Muscle of arm (tissue), 12 donors: ENCODE measurements around the gene SNTG2. TPM values are rescaled to one million over a fixed set of nuclear protein-coding genes. Genes with fewer than 3 reads are reported as not detected.
"Not testable (repeated sequence)": the region's sequence is repeated elsewhere in the genome, so short reads cannot be mapped to it uniquely, and the experiment has no call there.

Source experiments
- DNase-seq: peaks from one replicate; pipeline ENCODE4 v3.0.0-alpha.2; 2013
- polyA plus RNA-seq, 12 donors: library from polyadenylated mRNA; unstranded; fragments of 120-200 nt; gene quantifications; one replicate each; pipeline ENCODE4 v1.2.1, GENCODE V29; 2013; ENCODE audit not compliant: insufficient read length in 12 of 12

The SNTG2 gene
- polyA plus RNA-seq, 12 donors, result 0.13 to 0.70 (median 0.31) TPM; not detected in 3

DNA sequence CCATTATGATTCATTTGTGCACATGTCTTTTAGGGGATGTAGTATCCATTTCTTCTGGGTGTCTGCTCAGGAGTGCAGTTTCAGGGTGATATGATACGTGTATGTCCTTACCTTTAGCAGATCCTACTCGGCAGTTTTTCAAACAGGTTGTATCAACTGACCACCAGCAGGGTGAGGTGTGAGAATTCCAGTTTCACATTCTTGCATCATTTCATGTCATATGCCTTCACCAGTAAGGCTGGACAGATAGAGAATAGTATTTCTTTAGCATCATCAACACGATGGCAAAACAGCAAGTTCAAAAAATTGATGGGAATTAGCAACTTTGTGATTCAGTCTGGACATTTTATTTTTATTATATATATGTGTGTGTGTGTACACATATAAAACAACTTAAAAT lies 232.7 kb downstream of the SNTG2 start:
- no peak for DNase-seq

- no peak for DNase-seq
Measured at GRCh38 chr2:1186421-1186820, 235.8 kb downstream of the SNTG2 start.

DNA sequence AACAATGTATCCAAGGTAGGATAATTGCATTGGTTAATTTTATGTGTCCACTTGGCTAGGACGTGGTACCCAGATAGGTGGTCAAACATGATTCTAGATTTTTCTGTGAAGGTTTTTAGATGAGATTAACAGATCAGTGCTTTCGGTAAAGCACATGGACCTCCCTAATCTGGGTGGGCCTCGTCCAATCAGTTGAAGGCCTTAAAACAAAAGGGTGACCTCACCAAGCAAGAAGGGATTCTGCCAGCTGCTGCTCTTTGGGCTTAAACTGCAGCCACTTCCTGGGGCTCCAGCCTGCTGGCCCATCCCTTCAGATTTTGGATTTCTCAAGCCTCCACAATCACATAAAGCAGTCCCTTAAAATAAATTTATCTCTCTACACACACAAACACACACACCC lies 236.5 kb downstream of the SNTG2 start:
- DNase-seq, result no peak

DNA sequence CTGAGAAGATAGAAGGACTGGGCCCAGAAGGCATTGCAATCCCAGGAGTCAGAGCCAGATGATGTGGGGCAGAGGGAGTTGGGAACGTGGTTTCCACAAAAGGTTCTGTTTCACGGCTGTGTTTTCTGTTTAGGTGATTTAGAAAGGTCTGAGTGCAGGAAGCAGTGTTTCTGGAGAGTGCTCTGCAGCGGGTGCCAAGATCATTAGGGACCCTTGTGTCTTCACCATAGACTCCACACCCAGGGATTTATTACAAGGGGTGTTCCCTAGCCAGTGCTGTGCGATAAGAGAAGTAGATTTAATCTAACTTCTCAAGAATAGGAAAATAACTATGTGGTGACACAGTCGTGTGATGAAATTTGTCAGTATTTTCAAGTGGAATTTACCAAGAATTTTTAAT lies 241.5 kb downstream of the SNTG2 start:
- no peak for DNase-seq

DNA sequence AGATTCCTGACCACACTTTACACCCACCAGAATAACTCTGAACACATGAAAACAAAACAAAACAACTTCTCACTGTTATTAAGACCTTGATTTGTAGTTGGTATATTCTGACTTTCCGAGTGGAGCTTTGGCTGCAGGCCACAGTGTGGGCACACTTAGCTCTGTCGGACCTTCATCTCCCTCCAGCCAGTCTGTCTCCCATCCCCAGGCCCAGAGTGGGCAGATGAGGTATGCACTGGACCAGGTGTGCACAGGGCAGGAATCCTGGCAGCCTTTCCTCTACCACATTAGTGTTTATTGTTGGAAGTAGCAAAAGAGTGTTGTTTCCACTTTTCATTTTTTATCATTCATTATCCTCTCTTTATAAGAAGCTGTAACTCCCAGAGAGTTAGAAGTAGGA lies 243.2 kb downstream of the SNTG2 start:
- no peak for DNase-seq

- no peak for DNase-seq
Measured at GRCh38 chr2:1203772-1204171, 253.1 kb downstream of the SNTG2 start.

DNA sequence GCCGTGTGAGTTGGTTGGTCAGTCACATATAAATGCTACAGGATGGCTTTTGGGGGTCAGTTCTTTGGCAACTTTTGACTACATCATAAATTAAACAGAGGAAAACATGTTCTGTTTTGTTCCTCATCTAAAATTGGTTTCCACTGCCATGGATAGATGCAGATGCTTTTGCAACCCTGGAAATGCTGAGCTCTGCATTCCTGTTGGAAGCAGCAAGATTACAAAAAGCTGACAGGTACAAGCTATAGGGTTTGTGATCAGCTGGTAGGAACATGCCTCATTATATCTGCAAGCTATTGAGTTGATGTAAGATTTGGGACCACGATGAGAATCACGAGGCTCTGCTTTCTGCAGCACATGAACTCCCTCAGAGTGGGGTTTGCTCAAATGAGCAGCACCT lies 255.2 kb downstream of the SNTG2 start:
- no peak for DNase-seq

DNA sequence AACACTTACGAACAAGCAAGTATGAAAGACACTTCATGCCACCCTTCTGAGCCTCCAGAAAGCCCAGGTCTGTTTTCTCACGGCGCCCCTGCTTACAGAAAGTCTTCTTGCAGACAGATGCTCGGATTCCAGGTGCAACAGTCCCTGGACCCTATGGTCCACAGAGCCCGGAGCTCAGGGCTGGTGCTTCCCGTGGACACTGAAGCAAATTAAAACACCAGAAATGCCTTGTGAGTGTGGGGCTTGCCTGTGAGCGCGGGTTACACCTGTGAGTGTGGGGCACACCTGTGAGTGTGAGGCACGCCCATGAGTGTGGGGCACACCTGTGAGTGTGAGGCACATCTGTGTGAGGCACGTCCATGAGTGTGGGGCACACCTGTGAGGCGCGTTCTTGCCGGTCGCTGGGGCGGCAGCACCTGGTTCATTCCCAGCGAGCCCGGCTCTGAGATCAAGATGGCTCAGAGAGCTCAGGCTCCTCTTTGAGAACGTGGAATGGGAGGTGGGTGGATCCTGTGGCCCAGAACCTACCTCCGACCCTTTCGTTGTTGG lies 257.4 kb downstream of the SNTG2 start:
- no peak for DNase-seq

GRCh38 chr2:1208522-1208921 lies 257.9 kb downstream of the SNTG2 start:
- DNase-seq, result no peak

GRCh38 chr2:1209246-1209645 lies 258.6 kb downstream of the SNTG2 start:
- DNase-seq, result no peak

DNA sequence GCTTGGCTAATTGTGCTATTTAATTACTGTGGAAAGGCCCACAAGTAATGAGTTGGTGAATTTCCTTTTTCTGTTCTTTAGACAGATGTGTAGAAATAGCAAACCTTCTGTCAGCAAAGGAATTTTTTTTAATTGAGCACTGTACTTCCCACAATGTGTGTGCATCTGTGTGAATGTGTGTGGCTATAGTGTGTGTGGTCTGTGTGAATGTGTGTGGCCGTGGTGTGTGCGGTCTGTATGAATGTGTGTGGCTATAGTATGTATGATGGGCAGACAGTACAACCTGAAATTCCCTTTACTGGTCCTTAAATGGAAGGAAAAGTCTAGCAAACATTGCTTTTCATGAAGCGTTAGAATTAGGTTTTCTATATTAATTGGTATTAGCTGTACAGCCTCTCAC lies 259.1 kb downstream of the SNTG2 start:
- no peak for DNase-seq

GRCh38 chr2:1210352-1210751 lies 259.7 kb downstream of the SNTG2 start:
- DNase-seq, result no peak

DNA sequence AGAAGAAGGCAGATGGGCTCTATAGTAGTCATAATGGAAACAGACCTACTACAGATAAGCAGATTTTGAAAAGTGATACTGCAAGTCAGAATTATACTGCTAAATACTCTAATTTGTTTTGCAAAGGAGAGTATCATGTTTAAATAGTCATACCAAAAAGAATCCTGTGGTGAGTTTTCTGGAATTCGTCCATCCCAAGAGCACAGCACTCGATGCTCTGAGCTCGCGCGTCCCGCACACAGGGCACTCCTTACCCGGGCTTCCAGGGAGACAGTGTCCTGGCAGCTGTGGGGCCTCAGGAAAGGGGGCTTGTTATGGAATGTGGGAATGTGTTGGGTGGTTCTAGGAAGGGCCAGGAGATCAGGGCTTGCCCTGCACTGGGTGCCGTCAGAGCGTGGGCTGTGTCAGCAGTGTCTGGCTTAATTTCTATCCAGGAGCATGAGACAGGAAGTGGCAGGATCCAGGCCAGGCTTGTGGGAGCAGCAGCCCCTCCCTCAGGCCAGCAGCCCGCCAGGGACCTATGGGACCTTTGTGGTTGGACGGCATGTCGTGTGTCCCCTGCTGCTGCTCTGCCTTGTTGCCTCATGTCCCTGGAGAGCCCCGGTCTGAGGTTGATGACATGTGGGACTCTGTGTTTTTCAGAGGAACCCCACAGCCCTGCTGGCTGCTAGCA lies 269.4 kb downstream of the SNTG2 start:
- no peak for DNase-seq

DNA sequence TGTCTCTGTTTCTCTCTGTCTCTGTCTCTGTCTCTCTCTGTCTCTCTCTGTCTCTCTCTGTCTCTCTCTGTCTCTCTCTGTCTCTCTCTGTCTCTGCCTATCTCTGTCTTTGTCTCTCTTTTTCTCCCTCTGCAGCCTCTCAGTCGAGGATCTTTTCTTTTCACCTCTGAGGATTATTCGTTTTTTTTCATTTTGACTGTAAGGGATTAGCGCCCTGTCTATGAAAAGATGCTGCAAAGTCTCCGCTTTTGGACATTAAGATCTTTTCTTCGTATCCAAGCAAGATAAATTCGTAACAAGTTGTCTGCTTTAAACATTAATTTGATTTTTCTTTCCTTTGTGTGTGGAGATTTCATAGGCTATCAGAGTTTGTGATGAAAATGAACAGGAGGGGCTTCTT lies 271.4 kb downstream of the SNTG2 start:
- no peak for DNase-seq

DNA sequence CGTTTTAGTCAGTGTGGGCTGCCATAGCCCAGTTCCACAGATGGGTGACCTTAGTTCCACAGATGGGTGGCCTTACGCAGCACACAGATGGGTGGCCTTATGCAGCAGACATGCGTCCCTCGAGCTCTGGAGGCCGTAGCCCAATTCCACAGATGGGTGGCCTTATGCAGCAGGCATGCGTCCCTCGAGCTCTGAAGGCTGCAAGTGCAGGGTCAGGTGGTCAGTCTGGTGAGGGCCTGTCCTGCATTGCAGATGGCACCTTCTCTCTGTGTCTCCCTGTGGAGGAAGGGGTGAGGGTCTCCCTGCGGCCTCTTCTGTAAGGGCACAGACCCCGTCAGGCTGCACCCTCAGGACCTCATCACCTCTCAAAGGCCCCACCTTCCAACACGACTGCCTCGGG lies 273.1 kb downstream of the SNTG2 start:
- no peak for DNase-seq

- DNase-seq, result no peak
Measured at GRCh38 chr2:1224901-1225300, 274.3 kb downstream of the SNTG2 start.

GRCh38 chr2:1226766-1227165 lies 276.1 kb downstream of the SNTG2 start:
- no peak for DNase-seq

GRCh38 chr2:1227274-1227900 lies 276.7 kb downstream of the SNTG2 start:
- DNase-seq, result peak; percentile 26

DNA sequence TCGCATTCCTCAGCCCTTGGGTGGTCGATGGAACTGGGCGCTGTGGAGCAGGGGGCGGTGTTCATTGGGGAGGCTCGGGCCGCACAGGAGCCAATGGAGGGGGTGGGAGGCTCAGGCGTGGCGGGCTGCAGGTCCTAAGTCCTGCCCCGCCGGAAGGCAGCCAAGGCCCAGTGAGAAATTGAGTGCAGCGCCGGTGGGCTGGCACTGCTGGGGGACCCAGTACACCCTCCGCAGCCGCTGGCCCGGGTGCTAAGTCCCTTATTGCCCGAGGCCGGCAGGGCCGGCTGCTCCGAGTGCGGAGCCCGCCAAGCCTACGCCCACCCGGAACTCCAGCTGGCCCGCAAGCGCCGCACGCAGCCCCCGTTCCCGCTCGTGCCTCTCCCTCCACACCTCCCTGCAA lies 278.9 kb downstream of the SNTG2 start:
- DNase-seq, result not testable (repeated sequence)

DNA sequence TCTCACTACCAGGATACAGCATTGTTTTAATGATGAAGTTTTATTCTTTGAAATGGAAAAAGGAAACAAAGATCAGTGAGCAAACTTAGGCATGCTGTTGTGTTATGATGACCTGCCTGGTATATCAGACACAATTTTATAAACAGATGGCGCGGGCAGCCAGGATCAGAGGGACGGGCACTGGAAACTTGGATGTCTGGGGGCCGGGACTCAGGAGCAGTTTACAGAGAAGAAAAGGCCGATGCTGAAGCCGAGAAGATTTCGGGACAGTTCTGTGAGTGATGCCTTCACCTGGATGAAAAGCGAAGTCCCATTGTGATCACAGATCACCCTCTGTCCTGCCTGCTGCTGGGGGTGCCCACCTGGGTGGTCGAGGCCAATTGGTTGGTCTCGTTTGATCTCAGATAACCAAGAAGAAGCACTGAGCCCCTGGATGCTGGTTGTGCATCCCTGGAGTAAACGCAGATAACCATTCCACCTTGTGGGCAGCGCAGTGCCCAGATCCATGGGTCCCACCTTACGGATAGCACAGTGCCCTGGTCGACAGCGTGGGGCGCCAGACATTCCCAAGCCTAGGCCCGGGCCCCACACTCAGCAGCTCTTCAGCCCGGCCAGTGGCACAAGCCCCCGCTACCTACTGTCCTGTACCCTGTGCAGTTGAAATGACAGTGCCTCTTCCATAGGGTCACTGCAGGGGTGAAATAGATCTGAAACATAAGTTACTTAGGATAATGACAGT lies 279.7 kb downstream of the SNTG2 start:
- no peak for DNase-seq

- DNase-seq, result no peak
Measured at GRCh38 chr2:1231466-1232063, 280.9 kb downstream of the SNTG2 start.

GRCh38 chr2:1233281-1233680 lies 282.6 kb downstream of the SNTG2 start:
- no peak for DNase-seq
